RWPE1 (cell line): ENCODE measurements around the gene APOB.

Source experiments
- CTCF ChIA-PET: fragments of 350-600 bp; sonication (Branson Sonifier 250); formaldehyde crosslinking; extraction: SDS; loops from one replicate; lab custom pipeline; 2021; lab: Yijun Ruan, JAX
- POLR2A ChIA-PET: fragments of 400-600 bp; formaldehyde crosslinking; extraction: SDS; loops from one replicate; lab custom pipeline; 2020; ENCODE audit warnings: antibody characterized with exemption; ENCODE audit not compliant: low non-redundant PET; lab: Yijun Ruan, JAX
- DNase-seq: peaks from one replicate; pipeline ENCODE4 v3.0.0; 2012; ENCODE audit warnings: low spot score
- H3K27ac ChIP-seq: fragments of 450-650 bp; 2 replicates; pipeline ENCODE4 v1.5.1; 2017
- CTCF ChIP-seq: fragments of 450-650 bp; conservative IDR thresholded peaks from 2 replicates; pipeline ENCODE4 v1.5.1; 2017; ENCODE audit warnings: low read depth, mild to moderate bottlenecking

Gene APOB

DNA sequence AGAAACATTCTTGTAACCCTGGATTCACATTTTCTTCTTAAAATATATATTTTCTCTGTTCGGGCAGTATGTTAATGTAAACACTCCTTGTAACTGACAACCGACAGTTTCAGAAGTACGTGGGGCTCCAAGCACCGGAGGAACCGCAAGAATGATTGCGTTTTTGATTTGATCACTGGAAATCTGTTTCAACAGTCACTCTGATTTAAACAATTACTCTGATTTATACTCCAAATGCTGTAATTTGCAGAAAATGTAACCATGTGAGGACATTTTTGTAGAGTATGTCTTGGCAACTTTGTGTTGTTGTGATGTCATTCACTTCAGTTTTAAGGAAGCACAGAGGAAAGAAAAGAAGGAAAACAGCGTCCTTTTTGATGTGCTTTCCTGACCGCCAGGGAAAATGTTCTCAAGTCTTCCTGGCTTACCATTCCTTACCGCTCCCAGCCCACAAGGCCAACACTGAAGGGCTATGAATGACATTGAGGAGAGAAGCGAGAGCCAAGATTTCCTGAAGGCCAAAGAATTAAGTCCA, 77.7 kb downstream of the APOB start:
- DNase-seq, result no peak
- TF ChIP-seq CTCF, result no peak
- no peak overlapping the region for H3K27ac ChIP-seq
- CTCF ChIA-PET, result interaction anchor here (1.0 to 1.6 kb wide), 2 partner anchors 185 to 305 kb away, joined by 5 to 9 read pairs; no protein-coding TSS in a partner anchor
- POLR2A ChIA-PET, result no interaction called here

DNA sequence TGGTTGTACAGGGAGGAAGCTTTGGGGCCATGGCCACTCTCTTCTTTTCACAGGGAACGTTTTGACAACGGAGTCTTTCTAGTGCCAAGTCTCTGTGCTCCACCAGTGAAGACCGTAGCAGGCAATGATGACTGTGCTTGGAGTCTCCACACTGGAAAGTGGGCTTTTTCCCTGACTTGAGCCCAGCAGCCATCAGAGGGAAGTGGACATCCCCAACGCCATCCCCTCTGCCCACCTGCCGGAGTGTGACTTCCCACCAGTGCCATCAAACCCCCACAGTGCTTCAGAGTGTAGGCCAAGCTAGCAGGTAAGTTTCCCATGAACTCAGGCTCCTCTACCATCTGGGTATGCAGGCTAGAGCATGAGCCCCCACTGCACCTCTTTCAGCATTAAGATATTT, 78.7 kb downstream of the APOB start:
- CTCF ChIA-PET, result interaction anchor here (0.7 to 6.5 kb wide), 3 partner anchors 183 to 304 kb away, joined by 3 to 62 read pairs (median 9); no protein-coding TSS in a partner anchor
- POLR2A ChIA-PET, result no interaction called here
- DNase-seq, result no peak

DNA sequence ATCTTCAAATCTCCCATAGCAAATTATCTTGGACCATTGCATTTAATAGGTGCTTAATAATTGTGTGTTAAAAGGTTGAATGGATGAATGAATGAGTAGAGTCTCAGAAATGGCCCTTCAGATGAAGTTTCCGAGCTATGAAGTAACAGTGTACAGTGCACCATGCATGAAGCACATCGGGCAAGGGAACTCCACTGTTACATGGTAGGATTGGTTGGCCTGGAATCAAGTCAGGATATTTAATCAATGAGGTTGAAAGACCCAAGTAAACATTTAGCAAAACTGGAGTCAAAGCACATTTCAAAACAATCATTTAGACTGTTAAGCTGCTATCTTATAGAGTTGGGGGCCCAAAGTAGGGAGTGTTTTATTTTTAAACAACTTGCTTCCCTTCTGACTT, 80.0 kb downstream of the APOB start:
- ChIA-PET POLR2A (no interaction called here), CTCF (interaction anchor here (0.6 to 6.5 kb wide), 11 partner anchors 9 to 349 kb away, joined by 3 to 62 read pairs (median 5); no protein-coding TSS in a partner anchor)
- DNase-seq, result no peak
- no peak overlapping the region for H3K27ac ChIP-seq
- TF ChIP-seq CTCF, result no peak

More for the DNA sequence above, 78.7 kb downstream of the APOB start:
- TF ChIP-seq CTCF, result no peak
- no peak overlapping the region for H3K27ac ChIP-seq

DNA sequence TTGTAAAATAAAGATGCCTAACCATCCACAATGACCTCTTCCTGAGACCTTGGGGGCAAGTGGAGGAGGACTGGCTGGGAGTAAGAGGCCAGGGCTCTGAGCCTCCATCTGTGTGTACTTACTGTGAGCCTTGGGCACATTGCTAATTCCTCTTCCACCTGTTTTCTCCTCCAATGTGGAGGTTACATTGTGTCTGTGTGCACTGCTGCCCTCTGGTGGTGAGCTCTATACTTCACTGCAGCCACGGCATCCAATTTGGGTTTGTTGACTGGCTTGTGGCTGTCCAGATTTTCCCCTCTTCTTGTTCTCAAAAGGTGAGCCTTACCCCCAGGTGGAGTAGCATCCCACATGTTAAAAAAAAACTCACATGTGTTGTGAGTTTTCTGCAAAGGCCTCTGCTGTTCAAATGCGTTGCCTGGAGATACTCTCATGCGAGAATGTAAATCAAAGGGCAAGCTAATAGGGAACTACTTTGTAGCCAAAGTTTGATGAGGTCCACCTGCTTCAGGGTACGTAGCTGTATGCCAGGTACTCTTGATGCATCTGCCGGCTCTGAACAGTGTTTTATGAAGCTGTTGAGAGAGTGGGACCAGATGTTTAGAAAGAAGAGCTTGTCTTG, 80.8 kb downstream of the APOB start:
- CTCF ChIA-PET, result interaction anchor here (0.6 to 6.5 kb wide), 25 partner anchors 10 to 1826 kb away, joined by 3 to 62 read pairs (median 4); no protein-coding TSS in a partner anchor
- peak; percentile 88 for TF ChIP-seq CTCF
- peak; percentile 62 for DNase-seq
- no peak overlapping the region for H3K27ac ChIP-seq
- POLR2A ChIA-PET, result no interaction called here

DNA sequence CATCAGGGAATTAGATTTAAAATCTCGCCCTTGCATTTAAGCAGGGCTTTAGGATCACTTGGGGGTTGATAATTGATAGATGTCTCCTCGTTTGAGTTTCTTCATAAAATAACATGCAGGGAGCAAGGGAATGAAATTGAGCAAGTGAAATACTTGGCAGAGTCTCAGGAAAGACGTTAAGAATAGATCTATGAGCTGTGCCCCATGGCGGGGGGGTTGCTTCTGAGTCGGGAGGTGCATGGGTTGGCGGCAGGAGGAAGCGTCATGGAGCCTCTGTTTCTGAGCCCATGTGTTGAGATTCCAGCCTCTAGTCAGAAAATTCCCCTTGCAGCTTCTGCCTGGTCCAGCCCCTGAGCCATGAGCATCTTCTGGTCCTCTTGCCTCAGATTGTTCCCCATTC, 82.0 kb downstream of the APOB start:
- ChIA-PET POLR2A (no interaction called here), CTCF (interaction anchor here (0.7 to 6.5 kb wide), 8 partner anchors 68 to 318 kb away, joined by 3 to 62 read pairs (median 4); partner anchors contain the start of gene HS1BP3)
- TF ChIP-seq CTCF, result no peak
- no peak overlapping the region for H3K27ac ChIP-seq
- no peak for DNase-seq

- TF ChIP-seq CTCF, result no peak
- ChIA-PET POLR2A (no interaction called here), CTCF (interaction anchor here (2.0 to 6.5 kb wide), 2 partner anchors 178 to 299 kb away, joined by 6 to 62 read pairs; no protein-coding TSS in a partner anchor)
- no peak for DNase-seq
- H3K27ac ChIP-seq, result no peak overlapping the region
These were observed 83.9 kb downstream of the APOB start for GRCh38 chr2:20960003-20960402.
